GM12878 (cell line): ENCODE data around the gene OR2Z1. TPM values are rescaled to one million over a fixed set of nuclear protein-coding genes. Genes with fewer than 3 reads are reported as not detected.
"Not testable (repeated sequence)": the region's sequence is repeated elsewhere in the genome, so short reads cannot be mapped to it uniquely, and the experiment has no call there.

Experiments used
- ATAC-seq: fragments of 200-7000 bp; cut with Tn5 transposase; 3 replicates; pipeline ENCODE4 v1.9.1; 2020; ENCODE audit warnings: mild to moderate bottlenecking, moderate library complexity
- BruUV-seq: library from RNA; stranded (reverse); fragments of 400-500 nt; replicated peaks from 2 replicates; lab custom pipeline; 2021; lab: Mats Ljungman, UMichigan
- CTCF ChIA-PET: fragments of 300-600 bp; sonication (Branson Sonifier 250); formaldehyde crosslinking; extraction: SDS; loops from one replicate; lab custom pipeline; 2021; ENCODE audit warnings: inconsistent platforms; lab: Yijun Ruan, JAX
- POLR2A ChIA-PET: fragments of 350-600 bp; formaldehyde crosslinking; extraction: SDS; loops from one replicate; lab custom pipeline; 2021; ENCODE audit warnings: inconsistent platforms; lab: Charles Lee
- RAD21 ChIA-PET: fragments of 300-600 bp; sonication (Branson Sonifier 250); formaldehyde crosslinking; loops from one replicate; lab custom pipeline; 2023; ENCODE audit warnings: antibody characterized with exemption; ENCODE audit not compliant: unreplicated experiment; lab: Charles Lee
- SMC1A ChIA-PET: fragments of 300-600 bp; sonication (Branson Sonifier 250); formaldehyde crosslinking; loops from one replicate; lab custom pipeline; 2023; ENCODE audit not compliant: unreplicated experiment, uncharacterized antibody; lab: Charles Lee
- DNase-seq: peaks from one replicate; pipeline ENCODE4 v3.0.0-alpha.2; 2011; ENCODE audit warnings: low read depth, low spot score
- FAIRE-seq: peaks from 3 replicates; lab custom pipeline; 2011; peaks lifted over from hg19 to GRCh38; lab: Jason Lieb, UNC
- H2AFZ ChIP-seq: 2 replicates; pipeline ENCODE4 v1.6.0; 2011; ENCODE audit warnings: low read depth, low read length, control low read depth; ENCODE audit not compliant: control insufficient read depth
- H3K27ac ChIP-seq: 2 replicates; pipeline ENCODE4 v1.5.1; 2011; ENCODE audit warnings: control low read depth; ENCODE audit not compliant: control insufficient read depth, insufficient read depth
- H3K27me3 ChIP-seq, 2 experiments: replicated peaks in 1 of 2; 2 replicates each; pipeline versions ENCODE4 v1.6.0 to v1.6.1; 2011; ENCODE audit warnings: low read length in 1 of 2; ENCODE audit not compliant: control insufficient read depth in 2 of 2, insufficient read depth in 2 of 2
- H3K36me3 ChIP-seq, 2 experiments: 2 replicates each; pipeline ENCODE4 v1.5.1; 2011; ENCODE audit warnings: low read length in 1 of 2; ENCODE audit not compliant: control insufficient read depth in 2 of 2, insufficient read depth in 2 of 2
- H3K4me1 ChIP-seq: 2 replicates; pipeline ENCODE4 v1.6.1; 2011; ENCODE audit warnings: mild to moderate bottlenecking, low read length, moderate library complexity, mixed read lengths; ENCODE audit not compliant: control insufficient read depth, insufficient read depth
- H3K4me2 ChIP-seq: 2 replicates; pipeline ENCODE4 v1.6.0; 2011; ENCODE audit warnings: control low read depth; ENCODE audit not compliant: control insufficient read depth, insufficient read depth
- H3K4me3 ChIP-seq: fragments of 200-600 bp; sonication (generic); 2 replicates; pipeline ENCODE4 v1.5.1; 2016
- H3K79me2 ChIP-seq: 2 replicates; pipeline ENCODE4 v1.6.0; 2011; ENCODE audit warnings: low read length; ENCODE audit not compliant: control insufficient read depth, insufficient read depth
- H3K9ac ChIP-seq: 2 replicates; pipeline ENCODE4 v1.8.0; 2011; ENCODE audit warnings: low read length, control low read depth, mixed read lengths; ENCODE audit not compliant: control insufficient read depth, insufficient read depth
- H3K9me3 ChIP-seq: replicated peaks from 3 replicates; pipeline ENCODE4 v1.5.1; 2011; ENCODE audit warnings: mild to moderate bottlenecking, low read length; ENCODE audit not compliant: control insufficient read depth, insufficient read depth
- H4K20me1 ChIP-seq: 2 replicates; pipeline ENCODE4 v1.6.0; 2011; ENCODE audit not compliant: control insufficient read depth, insufficient read depth
- NR2F1 ChIP-seq: fragments of 450-650 bp; conservative IDR thresholded peaks from 2 replicates; pipeline ENCODE4 v1.6.1; 2017; ENCODE audit warnings: mild to moderate bottlenecking
- RCOR1 ChIP-seq: conservative IDR thresholded peaks from 2 replicates; pipeline ENCODE4 v1.6.1; 2012; ENCODE audit warnings: low read depth, low read length, improper control_type of control experiment
- WGBS: methylation state at CpG from one replicate; pipeline ENCODE4 v1.1.6; 2016; ENCODE audit warnings: low lambda C conversion rate; ENCODE audit not compliant: insufficient replicate concordance, insufficient coverage; ENCODE audit errors: missing lambda C conversion rate; 5-methylcytosine and 5-hydroxymethylcytosine counted together
- in situ Hi-C: fragments of 300-500 bp; cut with MboI; formaldehyde crosslinking; loops from 9 replicates; pipeline ENCODE4 v1.14.3; 2018; ENCODE audit warnings: mixed read lengths
- intact Hi-C: fragments of 100-400 bp; cut with micrococcal nuclease; formaldehyde crosslinking; loops from one replicate; pipeline ENCODE4 v1.14.2; 2022; ENCODE audit not compliant: unreplicated experiment
- polyA plus RNA-seq, 11 experiments: library from polyadenylated mRNA; depleted of rRNA in 4 of 11; unstranded in 6 of 11; stranded (reverse) in 5 of 11; fragments of >200 nt; fragmentation: Nextera tagmentation in 4 of 11; fragmentation: Illumina TruSeq in 1 of 11; extraction: Ambion mirVana in 4 of 11; extraction: Trizol in 1 of 11; gene quantifications; 1 replicate in 1 of 11; 2 replicates in 10 of 11; pipeline versions ENCODE4 v1.2.1 to v1.2.3, GENCODE V29; 2011 to 2016; ENCODE audit warnings: inconsistent platforms in 2 of 11, missing spikeins in 2 of 11, low read depth in 1 of 11
- total RNA-seq, 4 experiments: library from RNA; depleted of rRNA in 3 of 4; stranded (reverse); fragments of >200 nt in 3 of 4; fragmentation: Illumina TruSeq in 1 of 4; extraction: Trizol in 1 of 4; gene quantifications; 2 replicates each; pipeline versions ENCODE4 v1.2.1 to v1.2.3, GENCODE V29; 2013 to 2021

Gene OR2Z1
- total and polyA plus RNA-seq, 10 of the 15 experiments (the other 5 are each of a cell fraction or from before 2014, with no cell fraction given): not detected

DNA sequence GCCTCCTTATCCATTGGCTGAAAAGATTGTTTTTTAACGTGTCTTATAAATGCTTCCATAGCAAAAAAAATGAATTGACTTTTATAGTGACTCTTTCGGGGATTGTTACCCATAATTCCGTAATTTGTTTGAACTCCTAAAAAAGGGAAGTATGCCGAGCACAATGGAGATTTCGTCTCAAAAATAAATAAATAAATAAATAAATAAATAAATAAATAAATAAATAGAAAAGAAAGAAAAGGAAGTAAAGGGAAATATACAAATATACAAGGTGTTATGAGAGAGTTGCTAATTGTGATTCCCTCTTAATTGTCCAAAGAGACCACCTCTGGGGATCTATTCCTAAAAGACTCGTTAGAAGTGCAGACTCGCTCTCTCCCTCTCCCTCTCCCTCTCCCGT lies 16.9 kb downstream of the OR2Z1 start:
- ChIA-PET SMC1A (no interaction called here), POLR2A (no interaction called here), CTCF (no interaction called here)
- H4K20me1 ChIP-seq: no peaks in the 10 kb centered on the region
- WGBS: 35% methylated on average over 8 of the region's 8 CpGs
- H3K36me3 ChIP-seq: no peaks in the 10 kb centered on the region
- no peaks in the 10 kb centered on the region for H3K79me2 ChIP-seq
- in situ Hi-C loops: no loop called here
- TF ChIP-seq NR2F1: no peak
- no peak for TF ChIP-seq RCOR1
- TF ChIP-seq, all 136 proteins: peak for 0
- Histone ChIP-seq H3K4me2 (no peak overlapping the region), H3K27me3 (no peaks in the 10 kb centered on the region), H3K4me3 (no peak overlapping the region), H3K9me3 (no peaks in the 10 kb centered on the region), H2AFZ (no peak overlapping the region), H3K9ac (no peak overlapping the region), H3K27ac (no peak overlapping the region), H3K4me1 (no peaks in the 10 kb centered on the region)
- DNase-seq (no peak), FAIRE-seq (no peak), ATAC-seq (no peak)
- intact Hi-C loops: no loop called here
- RAD21 ChIA-PET: no interaction called here
- no TSS peak for BruUV-seq

DNA sequence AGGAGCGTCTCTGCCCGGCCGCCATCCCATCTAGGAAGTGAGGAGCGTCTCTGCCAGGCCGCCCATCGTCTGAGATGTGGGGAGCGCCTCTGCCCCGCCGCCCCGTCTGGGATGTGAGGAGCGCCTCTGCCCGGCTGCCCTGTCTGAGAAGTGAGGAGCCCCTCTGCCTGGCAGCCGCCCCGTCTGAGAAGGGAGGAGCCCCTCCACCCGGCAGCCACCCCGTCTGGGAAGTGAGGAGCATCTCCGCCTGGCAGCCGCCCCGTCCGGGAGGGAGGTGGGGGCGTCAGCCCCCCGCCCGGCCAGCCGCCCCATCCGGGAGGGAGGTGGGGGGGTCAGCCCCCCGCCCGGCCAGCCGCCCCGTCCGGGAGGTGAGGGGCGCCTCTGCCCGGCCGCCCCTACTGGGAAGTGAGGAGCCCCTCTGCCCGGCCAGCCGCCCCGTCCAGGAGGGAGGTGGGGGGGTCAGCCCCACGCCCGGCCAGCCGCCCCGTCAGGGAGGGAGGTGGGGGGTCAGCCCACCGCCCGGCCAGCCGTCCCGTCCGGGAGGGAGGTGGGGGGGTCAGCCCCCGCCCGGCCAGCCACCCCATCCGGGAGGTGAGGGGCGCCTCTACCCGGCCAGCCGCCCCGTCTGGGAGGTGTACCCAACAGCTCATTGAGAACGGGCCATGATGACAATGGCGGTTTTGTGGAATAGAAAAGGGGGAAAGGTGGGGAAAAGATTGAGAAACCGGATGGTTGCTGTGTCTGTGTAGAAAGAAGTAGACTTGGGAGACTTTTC lies 18.0 kb downstream of the OR2Z1 start:
- POLR2A ChIA-PET, H2AFZ ChIP-seq, H3K4me2 ChIP-seq, in situ Hi-C loops, H3K9me3 ChIP-seq, H3K4me3 ChIP-seq, H3K36me3 ChIP-seq, H3K27me3 ChIP-seq, SMC1A ChIA-PET, BruUV-seq, H4K20me1 ChIP-seq, H3K27ac ChIP-seq, CTCF ChIA-PET, RAD21 ChIA-PET, FAIRE-seq, H3K79me2 ChIP-seq, ATAC-seq, DNase-seq, H3K9ac ChIP-seq, intact Hi-C loops, H3K4me1 ChIP-seq: not testable (repeated sequence)
- 93% methylated on average over 8 of the region's 55 CpGs for WGBS

- DNase-seq, H2AFZ ChIP-seq, RAD21 ChIA-PET, H3K27me3 ChIP-seq, H3K79me2 ChIP-seq, BruUV-seq, FAIRE-seq, POLR2A ChIA-PET, H3K9ac ChIP-seq, H3K36me3 ChIP-seq, H3K27ac ChIP-seq, in situ Hi-C loops, SMC1A ChIA-PET, intact Hi-C loops, H3K4me2 ChIP-seq, H4K20me1 ChIP-seq, H3K9me3 ChIP-seq, H3K4me1 ChIP-seq, ATAC-seq, H3K4me3 ChIP-seq, CTCF ChIA-PET: not testable (repeated sequence)
- 54% methylated on average over 5 of the region's 11 CpGs for WGBS
These were observed 45.8 kb downstream of the OR2Z1 start for GRCh38 chr19:8767257-8767656.

DNA sequence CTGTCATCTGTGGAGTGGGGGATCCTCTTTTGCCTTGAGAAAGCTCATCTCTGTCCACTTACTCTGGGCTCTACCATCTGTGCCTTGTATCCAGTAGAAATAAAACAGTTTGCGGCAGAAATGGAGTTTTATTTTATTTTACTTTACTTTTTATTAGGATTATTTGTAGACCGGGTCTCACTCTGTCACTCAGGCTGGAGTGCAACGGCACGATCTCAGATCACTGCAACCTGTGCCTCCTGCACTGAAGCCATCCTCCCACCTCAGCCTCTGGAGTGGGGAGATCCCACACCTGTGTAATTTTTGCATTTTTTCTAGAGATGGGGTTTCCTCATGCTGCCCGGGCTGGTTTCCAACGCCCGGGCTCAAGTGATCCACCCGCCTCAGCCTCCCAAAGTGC lies 47.8 kb downstream of the OR2Z1 start:
- intact Hi-C loops, in situ Hi-C loops: not testable (repeated sequence)
- 45% methylated on average over 3 of the region's 8 CpGs for WGBS

More for the DNA sequence above, 47.8 kb downstream of the OR2Z1 start:
- H3K27me3 ChIP-seq, H3K79me2 ChIP-seq, H3K27ac ChIP-seq, H3K4me3 ChIP-seq, POLR2A ChIA-PET, H3K9me3 ChIP-seq, H3K36me3 ChIP-seq, H4K20me1 ChIP-seq, H3K9ac ChIP-seq, H3K4me2 ChIP-seq, DNase-seq, RAD21 ChIA-PET, FAIRE-seq, H2AFZ ChIP-seq, ATAC-seq, SMC1A ChIA-PET, H3K4me1 ChIP-seq, CTCF ChIA-PET, BruUV-seq: not testable (repeated sequence)
